Measurements from ENCODE around the gene COL20A1. TPM values are rescaled to one million over a fixed set of nuclear protein-coding genes. Genes with fewer than 3 reads are reported as not detected.

Gene COL20A1
- total RNA-seq, 1 donor from 2014 or later: not detected

Other genes starting within 250 kb of the COL20A1 start
- gene YTHDF1, start 77.1 kb upstream of the COL20A1 start, total RNA-seq: 32.6 and 34.1 TPM in 2 replicates
- gene BIRC7, start 57.3 kb upstream of the COL20A1 start, total RNA-seq: not detected in 2 replicates
- gene NKAIN4, start 38.7 kb upstream of the COL20A1 start, total RNA-seq: not detected in 2 replicates
- 72.4 and 85.8 TPM in 2 replicates for gene ARFGAP1, start 20.4 kb upstream of the COL20A1 start, total RNA-seq
- gene CHRNA4, start 68.2 kb downstream of the COL20A1 start, total RNA-seq: not detected in 2 replicates
- gene KCNQ2, start 179.5 kb downstream of the COL20A1 start, total RNA-seq: not detected in 2 replicates
- 1.2 and 1.6 TPM in 2 replicates for gene EEF1A2, start 205.9 kb downstream of the COL20A1 start, total RNA-seq
- gene PPDPF, start 227.6 kb downstream of the COL20A1 start, total RNA-seq: 170 and 172 TPM in 2 replicates
- 0.49 and 0.69 TPM in 2 replicates for gene PTK6, start 244.2 kb downstream of the COL20A1 start, total RNA-seq